ENCODE data around the gene TMEM45A. TPM values are rescaled to one million over a fixed set of nuclear protein-coding genes. Genes with fewer than 3 reads are reported as not detected.

TMEM45A gene
- polyA plus RNA-seq, 1 donor from 2014 or later, result 2.4 TPM

GRCh38 chr3:100516838-100517237 is 24.4 kb downstream of the TMEM45A start (continued):
- TF ChIP-seq MXI1 (conservative IDR thresholded peaks at IDR 0.05; ENCODE audit: poor library complexity, severe bottlenecking), result no peak

- H2AFZ ChIP-seq (ENCODE audit: low read depth, low read length), result no peak overlapping the region
- H3K27ac ChIP-seq (ENCODE audit: low read length), result no peak overlapping the region
- no peak overlapping the region for H3K4me2 ChIP-seq (ENCODE audit: low read length)
- H3K4me3 ChIP-seq (ENCODE audit: low read length), result no peak overlapping the region
- no peaks in the 10 kb centered on the region for H4K20me1 ChIP-seq (ENCODE audit: insufficient read depth)
- no peaks in the 10 kb centered on the region for H3F3A ChIP-seq (ENCODE audit: insufficient read depth, low read length, poor library complexity, severe bottlenecking)
- no peaks in the 10 kb centered on the region for H3K36me3 ChIP-seq (ENCODE audit: insufficient read depth, low read length)
- H3K9ac ChIP-seq (ENCODE audit: low read length), result no peak overlapping the region
- H3K27me3 ChIP-seq (ENCODE audit: insufficient read depth, low read depth, low read length), result no peaks in the 10 kb centered on the region
- H3K9me3 ChIP-seq (ENCODE audit: low read length), result no peaks in the 10 kb centered on the region
- H3K79me2 ChIP-seq (replicated peaks; ENCODE audit: insufficient read depth, low read length), result no peaks in the 10 kb centered on the region
- no peak for TF ChIP-seq SMC3 (conservative IDR thresholded peaks at IDR 0.05; ENCODE audit: poor library complexity)
- no peak for TF ChIP-seq RAD21 (conservative IDR thresholded peaks at IDR 0.05)
- TF ChIP-seq POLR2AphosphoS5 (IDR thresholded peaks at IDR 0.05), result no peak
- H3K9me2 ChIP-seq (ENCODE audit: insufficient read depth, low read length), result no peaks in the 10 kb centered on the region
Measured at GRCh38 chr3:100517276-100517675, 24.9 kb downstream of the TMEM45A start.

GRCh38 chr3:100518244-100518643 is 25.8 kb downstream of the TMEM45A start:
- H3K9ac ChIP-seq (ENCODE audit: low read length), result no peak overlapping the region

More at GRCh38 chr3:100518244-100518643, 25.8 kb downstream of the TMEM45A start:
- Histone ChIP-seq H3K9me2 (ENCODE audit: insufficient read depth, low read length) (no peaks in the 10 kb centered on the region), H4K20me1 (ENCODE audit: insufficient read depth) (no peaks in the 10 kb centered on the region), H3K27ac (ENCODE audit: low read length) (no peak overlapping the region), H3K79me2 (replicated peaks; ENCODE audit: insufficient read depth, low read length) (no peaks in the 10 kb centered on the region), H3K27me3 (ENCODE audit: insufficient read depth, low read depth, low read length) (no peaks in the 10 kb centered on the region), H3K4me3 (ENCODE audit: low read length) (no peak overlapping the region), H2AFZ (ENCODE audit: low read depth, low read length) (no peak overlapping the region), H3F3A (ENCODE audit: insufficient read depth, low read length, poor library complexity, severe bottlenecking) (no peaks in the 10 kb centered on the region), H3K9me3 (ENCODE audit: low read length) (no peaks in the 10 kb centered on the region), H3K4me2 (ENCODE audit: low read length) (no peak overlapping the region), H3K36me3 (ENCODE audit: insufficient read depth, low read length) (no peaks in the 10 kb centered on the region)
- TF ChIP-seq TAF1 (IDR thresholded peaks at IDR 0.05; ENCODE audit: low read depth), result no peak
- TF ChIP-seq EP300 (conservative IDR thresholded peaks at IDR 0.05; ENCODE audit: poor library complexity, severe bottlenecking), result no peak
- TF ChIP-seq SMC3 (conservative IDR thresholded peaks at IDR 0.05; ENCODE audit: poor library complexity), result no peak
- no peak for TF ChIP-seq RAD21 (conservative IDR thresholded peaks at IDR 0.05)
- no peak for TF ChIP-seq EZH2 (IDR thresholded peaks at IDR 0.05; ENCODE audit: borderline replicate concordance, insufficient read depth, low read length, poor library complexity, severe bottlenecking)
- TF ChIP-seq REST (IDR thresholded peaks at IDR 0.05; ENCODE audit: borderline replicate concordance), result no peak
- no peak for TF ChIP-seq POLR2AphosphoS5 (IDR thresholded peaks at IDR 0.05)
- no peak for TF ChIP-seq MXI1 (conservative IDR thresholded peaks at IDR 0.05; ENCODE audit: poor library complexity, severe bottlenecking)
- no peak for TF ChIP-seq CTCF (IDR thresholded peaks at IDR 0.05; ENCODE audit: poor library complexity, severe bottlenecking)

Data from neural cell (in vitro differentiated cells).